CMK (cell line): ENCODE results near the gene C10orf105.

Experiments used
- DNase-seq: peaks from one replicate; pipeline ENCODE4 v3.0.0-alpha.2; 2010; ENCODE audit warnings: low read depth

C10orf105 gene

GRCh38 chr10:71719464-71720201 lies at the start of gene C10orf105:
TSS of gene C10orf105 (minus strand) at chr10:71719778. CDS start at chr10:71716337, 3,441 bp downstream.
- DNase-seq, result no peak

- no peak for DNase-seq
Measured at GRCh38 chr10:71767420-71768035, 48.0 kb upstream of the C10orf105 start.

GRCh38 chr10:71766717-71767419 lies 47.3 kb upstream of the C10orf105 start:
- DNase-seq, result no peak

GRCh38 chr10:71765906-71766716 lies 46.5 kb upstream of the C10orf105 start:
- DNase-seq, result no peak

- DNase-seq, result no peak
Measured at GRCh38 chr10:71765176-71765904, 45.8 kb upstream of the C10orf105 start.

GRCh38 chr10:71763352-71764127 lies 44.0 kb upstream of the C10orf105 start:
- DNase-seq, result no peak

- DNase-seq, result no peak
Measured at GRCh38 chr10:71762324-71762723, 42.7 kb upstream of the C10orf105 start.

GRCh38 chr10:71761541-71762113 lies 42.0 kb upstream of the C10orf105 start:
- DNase-seq, result no peak

GRCh38 chr10:71761105-71761511 lies 41.5 kb upstream of the C10orf105 start:
- DNase-seq, result no peak

- DNase-seq, result no peak
Measured at GRCh38 chr10:71757399-71757922, 37.9 kb upstream of the C10orf105 start.

GRCh38 chr10:71756311-71757191 lies 37.0 kb upstream of the C10orf105 start:
- DNase-seq, result no peak

GRCh38 chr10:71755179-71755879 lies 35.8 kb upstream of the C10orf105 start:
- no peak for DNase-seq

- no peak for DNase-seq
Measured at GRCh38 chr10:71754562-71754961, 35.0 kb upstream of the C10orf105 start.

- DNase-seq, result no peak
Measured at GRCh38 chr10:71753960-71754505, 34.5 kb upstream of the C10orf105 start.

- DNase-seq, result peak; percentile 88
Measured at GRCh38 chr10:71753091-71753959, 33.7 kb upstream of the C10orf105 start.

GRCh38 chr10:71752391-71753090 lies 33.0 kb upstream of the C10orf105 start:
- DNase-seq, result no peak
